PC-3 (cell line): ENCODE results near the gene ILRUN.

Experiments
- CTCF ChIP-seq: fragments of 300-600 bp; sonication (generic); conservative IDR thresholded peaks from 2 replicates; pipeline ENCODE4 v1.5.1; 2017; ENCODE audit warnings: antibody characterized with exemption, low read depth, mild to moderate bottlenecking, low read length
- EZH2 ChIP-seq: fragments of 300-600 bp; sonication (generic); IDR thresholded peaks from one replicate; pipeline ENCODE4 v1.6.1; 2017; ENCODE audit warnings: antibody characterized with exemption, mild to moderate bottlenecking, low read length; ENCODE audit not compliant: unreplicated experiment
- EZH2phosphoT487 ChIP-seq: fragments of 300-600 bp; sonication (generic); IDR thresholded peaks from 2 replicates; pipeline ENCODE4 v1.6.1; 2018; ENCODE audit warnings: mild to moderate bottlenecking, antibody characterized with exemption, low read length, borderline replicate concordance

- no peak for TF ChIP-seq CTCF
- TF ChIP-seq EZH2 = no peak
- no peak for TF ChIP-seq EZH2phosphoT487
Measured at GRCh38 chr6:34673064-34673463, 23.5 kb downstream of the ILRUN start.
